GM18909 (cell line): ENCODE measurements around the gene SLC1A3.
"Not testable (repeated sequence)": the region's sequence is repeated elsewhere in the genome, so short reads cannot be mapped to it uniquely, and the experiment has no call there.

ENCODE experiments used
- ATAC-seq: cut with Tn5 transposase; IDR thresholded peaks from one replicate; pipeline ENCODE4 v1.9.1; 2021; ENCODE audit warnings: mild to moderate bottlenecking; ENCODE audit not compliant: unreplicated experiment, poor library complexity

SLC1A3 gene

GRCh38 chr5:36630201-36631145, 24.1 kb downstream of the SLC1A3 start:
- no peak for ATAC-seq

GRCh38 chr5:36631154-36631553, 24.7 kb downstream of the SLC1A3 start:
- no peak for ATAC-seq

GRCh38 chr5:36631620-36632362, 25.4 kb downstream of the SLC1A3 start:
- ATAC-seq: no peak

DNA sequence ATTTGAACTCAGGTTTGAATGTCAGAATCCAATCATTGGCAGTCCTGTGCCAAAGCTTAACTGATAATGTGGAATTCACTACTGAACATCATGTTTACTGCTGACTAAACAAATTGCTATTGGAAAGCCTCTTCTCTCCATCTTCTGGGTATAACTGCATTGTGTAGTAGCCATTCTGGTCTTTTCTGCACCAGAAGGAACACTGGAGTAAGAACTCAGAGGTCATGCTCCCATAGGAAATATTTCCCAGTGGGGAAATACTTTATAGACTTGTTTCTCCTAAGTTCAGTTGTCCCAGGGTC, 25.9 kb downstream of the SLC1A3 start:
- ATAC-seq: no peak

- no peak for ATAC-seq
Observed at GRCh38 chr5:36635721-36636390, 29.4 kb downstream of the SLC1A3 start.

DNA sequence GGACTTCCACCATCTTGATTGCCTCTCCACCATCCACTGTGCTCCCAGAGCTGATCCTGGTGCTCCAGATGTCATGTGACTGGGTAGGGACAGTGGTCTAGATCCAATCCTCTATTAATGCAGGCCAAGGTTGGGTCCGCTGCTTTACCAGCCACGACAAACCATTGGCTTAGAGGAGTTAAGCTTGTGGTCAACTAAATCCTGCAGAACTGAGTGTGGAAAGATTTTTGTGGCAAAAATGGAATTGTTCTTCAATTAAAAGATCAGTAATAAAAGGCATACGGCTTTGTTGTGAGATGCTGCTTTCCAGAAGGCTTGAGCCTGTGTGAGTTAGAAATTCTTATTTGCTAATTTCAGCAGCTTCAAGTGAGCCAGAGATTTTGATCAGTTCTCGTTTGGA, 30.7 kb downstream of the SLC1A3 start:
- ATAC-seq: no peak

DNA sequence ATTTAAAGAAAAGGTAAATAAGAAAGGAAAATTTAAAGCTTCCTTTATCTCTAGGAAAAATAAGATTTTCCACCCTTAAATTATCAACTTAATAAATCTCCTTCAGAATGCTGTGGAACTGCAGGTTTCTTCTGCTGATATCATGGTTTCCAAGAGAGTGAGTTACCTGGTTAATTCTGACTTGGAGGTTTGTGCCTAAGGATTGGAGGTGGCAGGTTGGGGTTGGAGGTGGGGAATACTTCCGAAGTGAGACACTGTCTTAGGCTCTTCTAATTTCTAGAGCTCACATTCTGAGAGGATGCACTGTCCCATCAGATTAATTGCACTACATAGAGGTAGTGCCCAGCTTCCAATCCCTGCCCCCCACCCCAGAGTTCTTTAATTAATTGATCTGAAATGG, 31.1 kb downstream of the SLC1A3 start:
- ATAC-seq: no peak

GRCh38 chr5:36638056-36638455, 31.6 kb downstream of the SLC1A3 start:
- no peak for ATAC-seq

- ATAC-seq: no peak
Observed at GRCh38 chr5:36640949-36641348, 34.5 kb downstream of the SLC1A3 start.

- no peak for ATAC-seq
Observed at GRCh38 chr5:36641431-36641830, 35.0 kb downstream of the SLC1A3 start.

- ATAC-seq: no peak
Observed at GRCh38 chr5:36642089-36642488, 35.7 kb downstream of the SLC1A3 start.

DNA sequence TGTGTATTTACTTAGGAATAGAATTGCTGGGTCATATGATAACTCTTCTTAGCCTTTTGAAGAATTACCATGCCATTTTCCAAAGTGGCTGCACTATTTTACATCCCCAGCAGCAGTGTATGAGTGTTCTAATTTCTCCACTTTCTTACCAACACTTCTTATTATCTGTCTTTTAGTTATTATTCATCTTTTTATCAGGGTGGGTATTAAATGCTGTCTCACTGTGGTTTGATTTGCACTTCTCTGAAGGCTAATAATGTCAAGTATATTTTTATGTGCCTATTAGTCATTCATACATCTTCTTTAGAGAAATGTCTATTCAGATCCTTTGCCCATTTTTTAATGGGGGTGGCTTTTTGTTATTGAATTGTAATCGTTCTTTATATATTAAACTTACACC, 36.8 kb downstream of the SLC1A3 start:
- ATAC-seq: no peak

GRCh38 chr5:36643841-36644240, 37.4 kb downstream of the SLC1A3 start:
- not testable (repeated sequence) for ATAC-seq

GRCh38 chr5:36644727-36645126, 38.3 kb downstream of the SLC1A3 start:
- ATAC-seq: no peak

- no peak for ATAC-seq
Observed at GRCh38 chr5:36646100-36646499, 39.7 kb downstream of the SLC1A3 start.

GRCh38 chr5:36646507-36647023, 40.2 kb downstream of the SLC1A3 start:
- no peak for ATAC-seq

DNA sequence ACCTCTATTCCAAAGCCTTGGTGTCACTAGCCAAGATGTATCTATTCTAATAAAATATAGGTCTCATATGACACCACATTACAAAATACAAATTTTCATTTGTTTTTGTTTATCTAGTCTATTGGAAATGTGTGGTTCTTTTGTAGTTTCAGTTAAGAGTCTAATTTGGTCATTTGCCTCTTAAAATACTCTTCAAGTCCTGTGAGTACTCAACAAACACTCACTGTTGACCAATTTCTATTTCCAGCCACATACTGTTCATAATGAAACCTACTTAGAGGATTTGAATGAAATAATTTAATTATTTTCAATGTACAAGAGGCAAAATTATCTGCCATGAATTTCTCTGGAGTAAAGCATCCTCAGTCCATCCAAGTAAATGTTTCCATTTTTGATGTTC, 40.6 kb downstream of the SLC1A3 start:
- ATAC-seq: no peak

GRCh38 chr5:36648426-36648825, 42.0 kb downstream of the SLC1A3 start:
- no peak for ATAC-seq

DNA sequence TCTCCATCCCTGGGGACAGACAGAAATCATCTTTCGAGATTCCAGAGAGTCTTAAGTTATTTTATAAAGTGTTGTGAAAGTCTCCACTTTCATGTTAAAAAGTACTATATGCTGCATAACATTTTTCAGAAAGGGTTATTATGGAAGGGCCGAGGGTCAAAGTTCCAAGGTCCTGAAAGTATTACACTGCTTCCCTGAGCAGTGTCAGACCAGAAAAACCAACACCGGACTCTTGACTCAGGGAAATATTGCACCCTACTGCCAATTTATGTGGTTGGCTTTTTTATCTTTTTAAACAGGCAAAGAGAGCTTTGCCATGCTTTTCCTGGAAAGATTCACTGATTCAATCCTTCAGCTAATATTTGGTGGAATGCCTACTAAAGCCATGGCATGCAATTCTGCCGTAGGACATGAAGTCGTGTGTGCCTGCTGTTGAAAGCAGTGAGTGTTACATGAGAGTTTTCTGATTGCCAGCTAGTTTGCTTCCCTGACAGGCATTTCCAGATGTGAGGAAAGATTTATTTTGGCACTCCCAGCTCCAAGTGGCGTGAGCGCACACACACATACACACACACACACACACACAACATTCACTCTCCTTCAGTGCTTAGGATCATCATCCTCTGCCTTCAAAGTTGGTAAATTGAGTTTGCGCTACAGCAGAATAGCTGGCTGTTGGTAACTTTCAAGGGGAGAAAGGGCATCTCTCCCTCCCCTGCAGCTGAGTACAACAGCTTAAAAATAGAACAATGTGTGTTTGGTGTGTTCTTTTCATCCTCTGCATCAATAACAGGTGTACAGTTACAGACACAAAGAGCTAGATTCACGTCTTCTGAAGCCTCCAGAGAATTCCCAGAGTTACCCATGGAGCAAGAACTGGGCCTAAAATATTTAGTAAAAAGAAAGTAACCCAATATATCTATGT, 45.6 kb downstream of the SLC1A3 start:
- no peak for ATAC-seq
